ENCODE data around the gene ZNF800. TPM values are rescaled to one million over a fixed set of nuclear protein-coding genes. Genes with fewer than 3 reads are reported as not detected.

Gene ZNF800
- total RNA-seq, 4 donors from 2014 or later = 24.7 to 35.6 (median 27.9) TPM

DNA sequence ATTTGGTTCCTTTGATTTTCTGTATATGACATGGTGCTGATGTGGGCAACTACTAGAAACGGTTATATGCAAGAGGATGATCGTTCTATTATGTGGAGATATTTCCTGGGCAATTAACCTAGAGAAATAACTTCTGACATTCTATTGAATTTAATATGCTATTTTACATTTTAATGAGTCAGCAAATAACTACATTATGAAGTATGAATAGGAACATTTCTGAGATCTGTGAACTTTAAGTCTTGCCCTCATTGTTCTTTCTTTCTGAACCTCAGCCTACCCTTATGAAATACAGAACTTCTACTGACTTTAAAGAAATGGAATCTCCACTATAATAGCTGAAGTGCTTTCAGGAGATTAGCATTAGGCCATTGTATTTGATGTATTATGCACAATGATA lies 59.6 kb downstream of the ZNF800 start:
- intact Hi-C loops (cut with DNase I) = no loop called here
- TF ChIP-seq POLR2A (IDR thresholded peaks at IDR 0.05; ENCODE audit: low read depth) = no peak
- no peak for TF ChIP-seq EP300 (IDR thresholded peaks at IDR 0.05)
- no peak for TF ChIP-seq POLR2AphosphoS5 (IDR thresholded peaks at IDR 0.05)
- TF ChIP-seq, protein P1, sequence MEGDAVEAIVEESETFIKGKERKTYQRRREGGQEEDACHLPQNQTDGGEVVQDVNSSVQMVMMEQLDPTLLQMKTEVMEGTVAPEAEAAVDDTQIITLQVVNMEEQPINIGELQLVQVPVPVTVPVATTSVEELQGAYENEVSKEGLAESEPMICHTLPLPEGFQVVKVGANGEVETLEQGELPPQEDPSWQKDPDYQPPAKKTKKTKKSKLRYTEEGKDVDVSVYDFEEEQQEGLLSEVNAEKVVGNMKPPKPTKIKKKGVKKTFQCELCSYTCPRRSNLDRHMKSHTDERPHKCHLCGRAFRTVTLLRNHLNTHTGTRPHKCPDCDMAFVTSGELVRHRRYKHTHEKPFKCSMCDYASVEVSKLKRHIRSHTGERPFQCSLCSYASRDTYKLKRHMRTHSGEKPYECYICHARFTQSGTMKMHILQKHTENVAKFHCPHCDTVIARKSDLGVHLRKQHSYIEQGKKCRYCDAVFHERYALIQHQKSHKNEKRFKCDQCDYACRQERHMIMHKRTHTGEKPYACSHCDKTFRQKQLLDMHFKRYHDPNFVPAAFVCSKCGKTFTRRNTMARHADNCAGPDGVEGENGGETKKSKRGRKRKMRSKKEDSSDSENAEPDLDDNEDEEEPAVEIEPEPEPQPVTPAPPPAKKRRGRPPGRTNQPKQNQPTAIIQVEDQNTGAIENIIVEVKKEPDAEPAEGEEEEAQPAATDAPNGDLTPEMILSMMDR (IDR thresholded peaks at IDR 0.05) = no peak
- H3K27me3 ChIP-seq = peaks cover 0 to 11% (median 2%) of the 10 kb centered on the region in 4 donors
- 81% methylated on average over 2 of the region's 2 CpGs for WGBS
- H3K36me3 ChIP-seq = no peaks in the 10 kb centered on the region
- H3K27ac ChIP-seq (replicated peaks in 1 of 4) = no peak overlapping the region
- no peak for DNase-seq (ENCODE audit: extremely low spot score)
- peaks cover 0 to 2% (median 0%) of the 10 kb centered on the region in 4 donors for H3K4me1 ChIP-seq
- no peaks in the 10 kb centered on the region for H3K9me3 ChIP-seq
- no peak overlapping the region for H3K4me3 ChIP-seq

DNA sequence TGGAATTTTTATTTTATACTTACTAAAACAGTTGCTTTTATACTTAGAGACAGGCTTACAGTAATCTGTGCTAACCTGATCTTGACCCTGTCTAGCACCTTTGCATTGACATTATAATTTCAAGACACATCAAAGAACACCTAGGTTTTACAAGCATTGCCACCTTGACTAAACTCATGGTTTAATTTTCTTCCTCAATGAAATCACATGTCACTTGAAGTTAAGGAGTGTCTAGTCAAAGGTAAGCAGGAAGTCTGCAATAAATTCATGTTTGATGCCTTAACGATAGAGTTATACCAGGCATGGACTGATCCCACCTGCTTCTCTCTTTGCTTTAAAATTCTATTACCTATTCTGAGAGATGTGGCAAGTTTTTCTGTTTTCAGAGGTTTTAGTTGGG lies 62.4 kb downstream of the ZNF800 start:
- peaks cover 0 to 4% (median 0%) of the 10 kb centered on the region in 4 donors for H3K27me3 ChIP-seq
- no peak for DNase-seq (ENCODE audit: extremely low spot score)
- 72% methylated on average over 1 of the region's 1 CpG for WGBS
- H3K27ac ChIP-seq (replicated peaks in 1 of 4) = no peak overlapping the region
- H3K4me3 ChIP-seq = no peak overlapping the region
- intact Hi-C loops (cut with DNase I) = no loop called here
- TF ChIP-seq POLR2A (IDR thresholded peaks at IDR 0.05; ENCODE audit: low read depth) (no peak), POLR2AphosphoS5 (IDR thresholded peaks at IDR 0.05) (no peak), EP300 (IDR thresholded peaks at IDR 0.05) (no peak)
- TF ChIP-seq, protein P1 (IDR thresholded peaks at IDR 0.05) = no peak
- no peaks in the 10 kb centered on the region for H3K9me3 ChIP-seq
- H3K4me1 ChIP-seq = no peaks in the 10 kb centered on the region
- no peaks in the 10 kb centered on the region for H3K36me3 ChIP-seq

DNA sequence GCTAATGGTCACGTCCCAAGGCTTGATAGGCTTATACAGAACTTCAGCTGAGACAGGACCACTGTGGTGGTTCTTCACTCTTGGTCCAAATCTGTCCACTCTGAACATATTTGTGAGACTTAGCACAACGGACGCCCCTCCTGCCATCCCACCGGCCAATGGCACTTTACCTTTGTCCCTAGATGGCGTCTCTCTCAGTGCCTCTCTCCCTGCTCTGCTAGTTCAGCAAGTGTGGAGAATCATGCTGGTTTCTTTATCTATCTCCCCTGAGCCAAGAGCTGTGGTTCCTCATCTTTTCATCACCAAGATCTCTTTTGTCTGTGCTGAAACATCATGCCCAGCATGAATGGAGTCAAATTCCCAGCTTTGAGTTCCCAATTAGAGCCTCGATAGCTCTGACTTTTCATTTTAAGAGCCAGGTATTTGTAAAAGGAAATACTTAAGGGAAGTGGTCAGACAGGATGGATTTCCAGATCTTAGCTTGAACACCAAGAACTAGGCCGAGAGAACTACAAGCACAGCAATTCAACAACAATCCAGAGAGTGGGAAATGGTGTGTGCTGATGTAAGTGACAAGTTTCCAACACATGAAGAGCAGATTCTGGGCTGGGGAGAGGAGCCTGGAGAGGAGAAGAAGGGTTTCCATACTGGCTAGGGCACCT lies 69.5 kb downstream of the ZNF800 start:
- peaks cover 0 to 15% (median 2%) of the 10 kb centered on the region in 4 donors for H3K27me3 ChIP-seq

DNA sequence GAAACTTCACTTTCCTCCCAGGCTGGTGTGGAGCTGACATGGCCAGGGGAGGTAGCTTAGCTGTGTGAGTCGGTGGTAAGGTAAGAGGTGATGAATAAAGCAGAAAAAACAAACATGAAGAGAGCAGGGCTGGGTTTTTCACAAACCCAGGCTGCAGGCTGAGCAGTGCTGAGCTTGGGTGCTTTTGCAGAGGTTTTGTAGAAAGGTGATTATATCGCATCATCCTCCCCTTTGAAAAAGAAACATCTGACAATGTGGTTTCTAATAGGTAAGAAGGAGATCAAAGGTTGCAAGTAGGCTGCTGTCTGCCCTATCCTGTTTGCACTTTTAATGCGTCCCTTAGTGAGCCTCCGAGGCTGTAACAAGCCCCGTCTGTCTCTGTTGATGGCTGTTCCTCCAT lies 70.2 kb downstream of the ZNF800 start:
- Histone ChIP-seq H3K36me3 (no peaks in the 10 kb centered on the region), H3K27ac (replicated peaks in 1 of 4) (no peak overlapping the region), H3K9me3 (no peaks in the 10 kb centered on the region), H3K4me1 (no peaks in the 10 kb centered on the region), H3K4me3 (no peak overlapping the region), H3K27me3 (peaks cover 0 to 15% (median 2%) of the 10 kb centered on the region in 4 donors)
- TF ChIP-seq POLR2AphosphoS5 (IDR thresholded peaks at IDR 0.05) = no peak
- no peak for TF ChIP-seq POLR2A (IDR thresholded peaks at IDR 0.05; ENCODE audit: low read depth)
- no peak for DNase-seq (ENCODE audit: extremely low spot score)
- intact Hi-C loops (cut with DNase I) = no loop called here
- 62% methylated on average over 4 of the region's 5 CpGs for WGBS

More for the DNA sequence above, 69.5 kb downstream of the ZNF800 start:
- intact Hi-C loops (cut with DNase I) = no loop called here
- no peaks in the 10 kb centered on the region for H3K9me3 ChIP-seq
- no peak for DNase-seq (ENCODE audit: extremely low spot score)
- no peak overlapping the region for H3K4me3 ChIP-seq
- no peaks in the 10 kb centered on the region for H3K36me3 ChIP-seq
- TF ChIP-seq, protein P1 (IDR thresholded peaks at IDR 0.05) = no peak
- TF ChIP-seq POLR2A (IDR thresholded peaks at IDR 0.05; ENCODE audit: low read depth) (no peak), POLR2AphosphoS5 (IDR thresholded peaks at IDR 0.05) (no peak), EP300 (IDR thresholded peaks at IDR 0.05) (no peak)
- no peaks in the 10 kb centered on the region for H3K4me1 ChIP-seq
- WGBS = 56% methylated on average over 7 of the region's 7 CpGs
- H3K27ac ChIP-seq (replicated peaks in 1 of 4) = no peak overlapping the region

DNA sequence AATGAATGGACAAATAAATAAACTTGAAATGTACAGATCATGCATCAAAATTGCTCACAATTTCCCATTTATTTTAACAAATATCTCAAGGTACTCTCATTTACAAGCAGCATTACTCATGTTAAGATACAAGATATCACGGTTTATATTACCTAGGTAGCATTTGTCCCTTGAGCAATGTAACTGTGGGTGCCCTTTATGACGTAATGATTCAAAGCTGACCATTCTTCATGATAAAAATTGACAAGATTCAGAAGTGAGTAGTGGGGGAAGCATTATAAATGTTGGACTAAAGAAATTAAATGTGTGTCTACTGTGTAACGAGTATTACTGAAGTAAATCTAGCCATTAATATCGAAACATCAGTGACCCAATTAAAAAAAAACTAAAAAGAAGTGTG lies 71.5 kb downstream of the ZNF800 start:
- H3K36me3 ChIP-seq = no peaks in the 10 kb centered on the region
- intact Hi-C loops (cut with DNase I) = no loop called here
- no peak overlapping the region for H3K4me3 ChIP-seq
- H3K27me3 ChIP-seq = peaks cover 0 to 15% (median 2%) of the 10 kb centered on the region in 4 donors
- H3K27ac ChIP-seq (replicated peaks in 1 of 4) = no peak overlapping the region
- H3K9me3 ChIP-seq = no peaks in the 10 kb centered on the region
- no peak for TF ChIP-seq POLR2AphosphoS5 (IDR thresholded peaks at IDR 0.05)
- no peak for TF ChIP-seq EP300 (IDR thresholded peaks at IDR 0.05)
- no peak for TF ChIP-seq POLR2A (IDR thresholded peaks at IDR 0.05; ENCODE audit: low read depth)
- TF ChIP-seq, protein P1 (IDR thresholded peaks at IDR 0.05) = no peak
- H3K4me1 ChIP-seq = no peaks in the 10 kb centered on the region
- DNase-seq (ENCODE audit: extremely low spot score) = no peak
- 84% methylated on average over 4 of the region's 4 CpGs for WGBS

Other genes with a start within 250 kb of the ZNF800 start
- gene GRM8, start 139.8 kb downstream of the ZNF800 start, total RNA-seq = under 1 TPM in 1 of 4 donors, not detected in 3; 0.11 TPM
- 10 to 100 TPM; 11.6 to 17.3 (median 14.7) TPM for gene GCC1, start 192.9 kb upstream of the ZNF800 start, total RNA-seq
- gene ARF5, start 195.7 kb upstream of the ZNF800 start, total RNA-seq = 100 to 1,000 TPM; 117 to 180 (median 147) TPM
- 1 to 10 TPM in 3 of 4 donors, under 1 TPM in 1; 0.66 to 4.6 (median 2.5) TPM for gene FSCN3, start 201.0 kb upstream of the ZNF800 start, total RNA-seq
- not detected for gene PAX4, start 225.4 kb upstream of the ZNF800 start, total RNA-seq